Astrocyte (in vitro differentiated cells and primary cell): ENCODE measurements around the gene AZGP1.

Experiments used
- EZH2 ChIP-seq: IDR thresholded peaks from 2 replicates; pipeline ENCODE4 v1.6.1; 2012; ENCODE audit warnings: mild to moderate bottlenecking, low read length, inconsistent platforms; ENCODE audit not compliant: insufficient read depth
- TF ChIP-seq, protein P1 (sequence below): IDR thresholded peaks from 2 replicates; pipeline ENCODE4 v1.5.1; 2011; ENCODE audit warnings: low read depth, mild to moderate bottlenecking, inconsistent platforms, low read length, moderate library complexity; ENCODE audit not compliant: insufficient read depth

DNA sequence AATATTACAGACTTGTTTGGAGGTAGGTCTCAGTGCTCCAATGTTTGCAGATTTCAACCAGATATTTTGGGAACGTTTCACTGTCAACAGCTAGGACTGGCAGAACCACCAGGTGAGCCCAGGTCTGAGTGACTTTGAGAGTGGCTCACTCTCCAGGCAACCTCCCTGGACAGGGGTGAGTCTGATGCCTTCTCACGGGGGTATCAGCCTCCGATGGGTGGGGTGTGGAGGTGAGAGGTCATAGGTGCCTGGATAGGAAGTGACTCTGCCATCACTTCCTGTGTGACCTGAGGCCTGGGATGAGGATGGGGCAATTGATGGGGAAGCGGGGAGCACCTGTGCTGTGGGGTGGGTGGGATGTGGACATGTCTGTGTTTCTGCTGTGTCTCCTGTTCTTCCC lies 4.6 kb downstream of the AZGP1 start:
- TF ChIP-seq, protein P1, sequence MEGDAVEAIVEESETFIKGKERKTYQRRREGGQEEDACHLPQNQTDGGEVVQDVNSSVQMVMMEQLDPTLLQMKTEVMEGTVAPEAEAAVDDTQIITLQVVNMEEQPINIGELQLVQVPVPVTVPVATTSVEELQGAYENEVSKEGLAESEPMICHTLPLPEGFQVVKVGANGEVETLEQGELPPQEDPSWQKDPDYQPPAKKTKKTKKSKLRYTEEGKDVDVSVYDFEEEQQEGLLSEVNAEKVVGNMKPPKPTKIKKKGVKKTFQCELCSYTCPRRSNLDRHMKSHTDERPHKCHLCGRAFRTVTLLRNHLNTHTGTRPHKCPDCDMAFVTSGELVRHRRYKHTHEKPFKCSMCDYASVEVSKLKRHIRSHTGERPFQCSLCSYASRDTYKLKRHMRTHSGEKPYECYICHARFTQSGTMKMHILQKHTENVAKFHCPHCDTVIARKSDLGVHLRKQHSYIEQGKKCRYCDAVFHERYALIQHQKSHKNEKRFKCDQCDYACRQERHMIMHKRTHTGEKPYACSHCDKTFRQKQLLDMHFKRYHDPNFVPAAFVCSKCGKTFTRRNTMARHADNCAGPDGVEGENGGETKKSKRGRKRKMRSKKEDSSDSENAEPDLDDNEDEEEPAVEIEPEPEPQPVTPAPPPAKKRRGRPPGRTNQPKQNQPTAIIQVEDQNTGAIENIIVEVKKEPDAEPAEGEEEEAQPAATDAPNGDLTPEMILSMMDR: no peak
- TF ChIP-seq EZH2: no peak
